Stimulated activated CD4-positive, alpha-beta T cell treated with anti-CD3 and anti-CD28 coated beads, Interleukin-15, amount 100 ng/mL, for 48 hours (primary cell): ENCODE results near the gene MMP1.

Experiments
- DNase-seq, 2 donors: peaks; one replicate each; pipeline ENCODE4 v3.0.0-alpha.2; 2020; ENCODE audit warnings: low read depth in 2 of 2

Gene MMP1

GRCh38 chr11:102798012-102798746 lies at the start of gene MMP1:
MMP1 (minus strand) TSS chr11:102798160; CDS start chr11:102798092, 68 bp downstream.
- no peak for DNase-seq

DNA sequence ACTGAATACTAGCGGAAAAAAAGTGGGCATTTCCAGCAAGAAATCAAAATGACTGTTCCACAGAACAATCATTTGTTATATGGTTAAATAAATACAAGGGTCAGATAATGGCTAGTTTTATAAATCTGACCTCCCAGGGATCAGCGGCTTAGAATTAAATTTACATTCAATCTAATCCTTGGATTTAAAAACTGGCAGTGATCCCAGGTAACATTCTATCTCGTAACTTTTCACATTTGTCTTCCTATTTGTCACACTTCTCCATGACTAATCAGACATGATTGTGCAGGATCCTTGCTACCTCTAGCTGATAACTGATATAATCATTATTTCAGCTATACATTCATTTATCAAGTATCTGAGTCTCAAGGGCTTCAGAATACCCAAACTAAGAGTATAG lies 48.3 kb upstream of the MMP1 start:
- DNase-seq: no peak

GRCh38 chr11:102843489-102843888 lies 45.5 kb upstream of the MMP1 start, which contains the start of gene MMP3:
MMP3 (minus strand) TSS chr11:102843609; CDS start chr11:102843546, 63 bp downstream.
- DNase-seq: no peak

DNA sequence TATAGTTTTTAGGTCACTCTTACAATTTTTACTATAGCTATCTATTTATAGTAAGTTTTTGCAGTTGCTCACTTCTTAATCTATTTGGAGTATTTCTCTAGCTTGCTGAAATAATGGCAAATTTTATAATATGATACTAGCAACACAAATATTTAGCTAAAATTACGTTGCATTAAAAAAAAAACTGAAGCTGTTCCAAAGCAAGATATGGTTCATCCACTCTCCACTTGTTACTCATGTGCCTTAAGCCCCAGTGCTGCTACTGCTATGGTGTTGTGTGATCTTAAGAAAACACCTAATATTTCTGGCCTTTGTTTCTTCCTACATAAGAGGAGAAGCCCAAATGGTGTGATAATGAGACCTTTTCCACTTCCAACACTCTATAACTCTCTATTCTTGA lies 45.0 kb upstream of the MMP1 start:
- DNase-seq: no peak

GRCh38 chr11:102840018-102840417 lies 42.1 kb upstream of the MMP1 start:
- DNase-seq: no peak

DNA sequence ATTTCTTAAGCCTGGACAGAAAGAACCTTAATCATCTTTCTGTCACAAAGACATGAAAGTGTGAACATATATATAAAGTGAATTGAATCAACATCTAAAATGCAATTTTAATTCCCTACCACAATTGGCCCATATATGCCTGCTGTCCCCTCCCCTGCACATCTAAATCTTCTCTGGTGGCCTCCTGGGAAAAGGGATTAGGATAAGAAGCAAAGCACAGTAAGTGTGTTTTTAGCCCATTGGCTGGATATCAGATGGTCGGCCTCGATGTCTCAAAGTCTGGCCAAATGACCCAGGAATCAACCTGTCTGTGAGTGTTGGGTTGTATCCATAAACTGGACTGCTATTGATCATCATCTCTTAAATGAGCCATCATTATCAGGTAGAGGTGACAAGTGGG lies 39.7 kb upstream of the MMP1 start:
- DNase-seq: no peak

DNA sequence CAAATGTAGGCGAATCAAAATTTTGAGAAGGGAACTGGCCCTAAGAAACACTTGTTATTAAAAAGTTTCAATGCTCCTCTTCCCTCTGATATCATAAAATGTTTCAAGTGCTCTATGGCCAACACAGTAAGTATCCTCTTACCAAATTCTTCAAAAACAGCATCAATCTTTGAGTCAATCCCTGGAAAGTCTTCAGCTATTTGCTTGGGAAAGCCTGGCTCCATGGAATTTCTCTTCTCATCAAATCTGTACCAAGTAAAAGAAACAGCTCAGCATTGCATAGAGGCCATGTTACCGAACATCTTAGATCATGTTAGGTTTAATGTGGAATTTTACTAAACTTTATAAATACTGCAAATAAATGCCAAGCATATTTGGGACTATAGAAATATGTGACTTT lies 39.2 kb upstream of the MMP1 start:
- DNase-seq: no peak

GRCh38 chr11:102836290-102836875 lies 38.4 kb upstream of the MMP1 start:
- no peak for DNase-seq

DNA sequence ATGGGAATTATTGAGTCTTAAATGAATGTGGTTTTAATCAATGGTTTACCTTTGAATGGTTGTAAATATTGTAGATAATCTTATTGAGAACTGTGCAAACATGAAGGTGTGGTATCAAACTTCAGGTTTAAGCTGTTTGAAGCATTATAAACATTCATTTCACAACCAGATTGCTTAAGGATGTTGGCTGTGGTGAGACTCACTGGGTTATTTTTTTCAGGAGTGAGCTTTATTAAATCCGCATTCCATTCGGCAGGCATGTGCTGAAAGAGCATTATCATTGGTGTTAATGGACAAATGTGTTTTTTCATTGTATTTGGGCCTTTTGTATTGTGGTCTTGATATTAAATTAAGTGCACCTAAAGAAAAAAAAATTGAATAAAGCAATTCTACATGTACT lies 35.8 kb upstream of the MMP1 start:
- no peak for DNase-seq

- no peak for DNase-seq
Measured at GRCh38 chr11:102832612-102833011, 34.7 kb upstream of the MMP1 start.

DNA sequence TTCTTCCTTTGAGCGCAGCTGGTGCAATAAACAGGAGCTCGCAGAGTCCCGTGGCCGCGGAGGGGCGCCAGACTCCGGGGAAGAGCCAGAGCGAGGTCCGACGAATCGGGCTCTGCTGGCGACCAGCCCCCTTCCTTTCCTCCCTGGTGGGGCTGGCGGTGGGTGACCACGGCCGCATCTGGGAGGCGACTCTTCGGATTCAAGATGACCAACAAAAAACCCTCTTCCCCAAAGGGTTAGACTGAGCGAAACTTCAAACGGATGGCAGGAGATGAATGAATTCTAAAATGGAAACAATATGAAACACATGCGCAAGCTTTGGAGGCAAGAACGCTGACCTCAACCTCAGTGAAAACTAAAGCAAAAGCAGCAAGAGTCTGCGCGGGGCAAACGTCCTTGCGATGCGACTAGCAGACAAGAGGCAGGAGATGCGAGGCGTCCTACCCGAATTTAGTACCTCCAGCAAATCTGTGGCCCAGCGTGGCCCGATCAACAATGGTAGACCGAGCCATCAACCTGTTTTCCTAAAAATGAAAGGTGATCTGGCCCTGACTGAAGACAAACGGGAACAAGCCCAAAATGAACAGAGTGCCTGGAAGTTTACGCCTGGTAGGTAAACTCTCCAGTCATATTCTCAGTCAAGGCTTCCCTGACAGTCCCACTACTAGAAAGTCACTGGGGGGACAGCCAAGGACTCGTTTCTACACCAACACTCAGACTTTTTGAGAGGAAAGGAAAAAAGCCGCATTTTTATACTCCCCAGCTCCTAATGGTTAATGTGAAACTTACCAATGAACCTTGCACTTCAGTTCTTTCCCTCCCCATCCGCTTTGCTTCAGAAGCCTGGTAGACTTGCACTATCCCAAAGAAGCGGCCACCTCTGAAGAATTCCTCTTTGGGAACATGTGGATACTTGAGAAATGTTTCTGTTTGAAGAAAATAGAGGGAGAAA lies 33.8 kb upstream of the MMP1 start:
- DNase-seq: no peak

DNA sequence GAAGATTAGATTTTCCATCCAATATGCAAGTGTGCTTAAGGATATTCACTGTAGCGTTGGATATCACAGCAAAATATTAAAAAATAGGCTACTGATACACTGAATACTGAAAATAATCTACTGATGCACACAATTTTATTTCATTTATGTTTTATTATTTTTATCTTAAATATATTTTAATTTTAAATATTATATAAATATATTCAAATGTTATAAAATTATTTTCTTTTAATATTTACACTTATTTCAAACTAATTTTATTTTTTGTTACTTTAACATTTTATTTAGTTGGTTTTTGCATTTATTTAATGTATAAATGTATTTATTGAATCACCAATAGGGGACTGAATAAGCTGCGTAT lies 33.1 kb upstream of the MMP1 start:
- no peak for DNase-seq

DNA sequence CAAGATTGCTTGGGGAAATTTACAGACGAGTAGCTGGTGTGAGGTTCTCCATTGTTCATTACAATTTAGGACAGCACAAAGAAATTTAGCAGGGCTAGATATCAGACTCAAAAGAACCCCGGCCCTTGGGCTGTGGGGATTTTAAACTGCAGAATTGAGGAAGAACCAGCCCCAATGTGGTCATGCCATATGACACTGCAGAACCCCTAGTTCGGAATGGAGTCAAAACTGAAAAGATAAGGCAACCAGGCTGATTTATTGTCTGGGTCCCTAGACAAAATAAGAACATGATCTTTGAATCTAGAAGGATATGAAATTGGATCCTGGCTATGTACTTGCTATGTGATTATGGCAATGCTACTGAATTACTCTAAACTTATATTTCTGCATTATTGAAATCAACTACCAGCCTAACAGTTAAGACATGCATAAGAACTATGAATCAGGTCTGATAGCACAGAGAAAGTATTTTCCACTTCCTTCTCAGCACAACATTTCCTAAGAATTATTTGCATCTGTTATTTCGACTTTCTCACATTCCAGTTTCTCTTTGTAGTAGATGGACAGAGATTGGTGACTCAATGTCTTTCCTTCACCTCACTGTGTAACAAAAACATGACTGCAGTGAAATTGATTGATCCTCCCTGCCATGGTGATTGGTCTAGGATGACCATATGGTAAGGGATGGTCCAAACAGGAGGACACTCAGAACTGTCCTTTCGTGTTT lies 32.2 kb upstream of the MMP1 start:
- no peak for DNase-seq

DNA sequence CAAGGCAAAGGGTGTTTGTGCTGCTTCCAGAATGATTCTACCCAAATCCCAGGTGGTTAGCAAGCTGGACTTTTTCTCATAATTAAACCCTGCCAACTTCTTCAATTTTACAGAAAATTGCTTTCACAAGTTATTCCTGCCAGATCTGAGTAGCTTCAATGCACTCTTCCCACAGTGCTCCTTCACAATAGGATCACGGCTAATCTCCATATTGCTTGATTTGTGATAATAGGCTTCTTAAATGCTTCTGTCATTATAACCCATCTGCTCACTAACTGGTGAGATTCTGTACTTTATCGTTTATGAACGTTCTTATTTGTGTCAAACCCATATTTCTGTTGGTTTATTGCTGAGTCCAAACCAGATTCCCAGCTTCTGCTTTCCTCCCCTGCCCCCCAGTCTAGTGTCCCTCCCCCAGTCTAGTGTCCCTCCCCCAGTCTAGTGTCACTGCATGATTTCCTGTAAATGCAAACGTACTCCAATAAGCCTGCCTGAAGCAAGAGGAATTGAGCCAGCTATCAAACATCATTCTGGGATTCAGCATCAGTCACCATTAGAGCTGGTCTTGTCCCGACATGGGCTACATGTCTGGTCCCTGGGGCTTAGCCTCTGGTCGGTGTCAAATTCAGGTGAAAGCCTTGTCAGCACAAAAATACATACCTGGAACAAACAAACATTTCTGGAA lies 31.5 kb upstream of the MMP1 start:
- no peak for DNase-seq

DNA sequence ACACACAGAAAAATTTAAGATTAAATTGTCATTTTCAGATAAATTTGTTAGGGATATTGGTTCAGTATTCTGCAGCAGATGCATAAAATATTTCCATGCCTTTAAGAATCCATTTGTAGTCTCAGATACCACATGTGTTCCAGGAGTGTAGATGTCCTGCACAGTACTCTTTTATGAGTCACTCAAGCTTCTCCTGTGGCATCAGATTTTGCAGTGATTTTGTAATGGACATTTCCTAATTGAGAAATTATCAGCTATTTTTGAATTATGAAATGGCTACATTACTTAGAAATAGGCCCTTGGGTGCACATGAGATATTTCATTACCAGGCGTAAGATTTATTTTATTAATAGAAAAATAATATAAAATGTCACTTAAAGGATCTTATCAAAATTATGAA lies 26.6 kb upstream of the MMP1 start:
- no peak for DNase-seq

DNA sequence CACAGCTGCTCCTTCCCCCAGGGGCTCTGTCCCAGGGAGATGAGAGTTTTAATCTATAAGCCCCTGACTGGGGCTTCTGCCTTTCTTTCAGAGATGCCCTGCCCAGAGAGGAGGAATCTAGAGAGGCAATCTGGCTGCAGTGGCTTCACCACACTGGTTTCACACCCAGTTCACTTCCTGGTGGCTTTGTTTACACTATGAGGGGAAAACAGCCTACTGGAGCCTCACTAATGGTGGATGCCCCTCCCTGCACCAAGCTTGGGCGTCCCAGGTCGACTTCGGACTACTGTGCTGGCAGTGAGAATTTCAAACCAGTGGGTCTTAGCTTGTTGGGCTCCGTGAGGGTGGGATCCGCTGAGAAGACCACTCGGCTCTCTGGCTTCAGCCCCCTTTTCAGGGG lies 21.5 kb upstream of the MMP1 start:
- no peak for DNase-seq

GRCh38 chr11:102813484-102813883 lies 15.5 kb upstream of the MMP1 start:
- DNase-seq: no peak

- DNase-seq: no peak
Measured at GRCh38 chr11:102812188-102812587, 14.2 kb upstream of the MMP1 start.

DNA sequence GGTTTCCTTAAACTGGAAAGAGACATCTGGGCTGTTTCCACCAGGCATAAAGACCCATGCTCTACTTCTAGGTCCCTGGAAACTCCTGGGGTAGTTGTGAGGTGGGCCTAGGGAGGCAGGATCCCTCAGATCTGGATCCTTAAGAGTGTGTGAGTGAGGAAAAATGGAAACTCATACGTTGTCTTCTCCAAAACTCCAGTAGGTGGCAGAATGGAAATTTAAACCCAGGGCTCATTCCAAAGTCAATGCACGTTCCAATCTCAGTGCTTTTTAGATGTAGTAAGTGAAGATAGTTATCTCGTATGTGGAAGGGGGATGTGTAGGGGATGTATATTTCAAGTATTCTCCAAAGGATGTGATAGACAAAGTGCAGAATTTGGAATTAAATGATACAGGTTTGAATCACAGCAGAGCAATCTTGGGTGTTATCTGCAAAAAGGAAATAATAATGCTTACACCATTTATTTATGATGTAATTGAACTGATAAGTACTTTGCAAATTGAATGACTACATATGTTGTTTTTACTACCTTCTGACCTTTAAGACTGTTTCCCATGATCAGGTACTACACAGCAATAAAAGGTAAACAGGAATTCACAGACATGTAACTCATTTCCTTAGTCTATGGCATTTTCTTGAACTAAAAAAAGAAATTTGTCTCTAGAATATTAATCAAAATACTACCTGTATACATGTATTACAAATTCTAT lies 13.1 kb upstream of the MMP1 start:
- no peak for DNase-seq

DNA sequence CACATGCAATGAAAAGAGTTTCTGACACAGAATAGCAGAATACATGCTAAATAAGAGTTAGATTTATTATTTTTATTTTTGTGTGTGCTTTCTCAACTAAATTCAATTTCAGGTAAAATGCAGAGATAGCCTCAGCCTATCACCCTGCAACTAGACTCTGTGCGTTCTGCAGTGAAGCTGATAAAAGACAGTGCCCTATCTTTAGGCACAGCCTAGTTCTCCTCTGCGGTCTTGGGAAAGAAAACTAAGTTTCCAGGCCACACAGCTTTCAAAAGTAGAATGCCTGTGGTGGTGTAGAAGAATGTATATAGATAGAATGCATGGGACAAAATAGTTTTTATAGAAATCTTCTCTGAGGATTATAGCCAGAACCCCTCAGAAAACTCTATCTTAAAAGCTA lies 12.0 kb upstream of the MMP1 start:
- DNase-seq: no peak

- DNase-seq: no peak
Measured at GRCh38 chr11:102807921-102808320, 10.0 kb upstream of the MMP1 start.
